Measurements from ENCODE around the gene CD109. TPM values are rescaled to one million over a fixed set of nuclear protein-coding genes. Genes with fewer than 3 reads are reported as not detected.

CD109 gene
- total RNA-seq, 4 donors from 2014 or later = 2.2 to 6.2 (median 4.3) TPM

DNA sequence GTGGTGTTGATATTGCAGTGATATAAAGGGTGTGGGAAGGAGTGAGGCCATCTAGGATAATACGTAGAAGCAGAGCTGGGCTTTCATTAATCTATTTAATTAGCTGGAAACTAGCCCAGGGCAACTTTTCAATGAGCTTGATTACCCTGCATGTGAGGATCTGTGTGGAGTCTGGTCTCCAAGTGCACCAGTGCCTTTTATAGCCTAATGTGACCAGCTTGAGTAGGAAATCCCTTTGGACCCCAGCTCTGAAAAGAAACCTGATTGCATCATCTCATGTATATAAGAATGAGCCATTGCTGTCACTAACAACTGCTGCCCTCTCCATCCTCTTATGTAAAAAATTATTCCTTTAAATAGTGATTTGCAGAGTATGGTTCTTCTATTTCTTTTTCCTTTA is 72.6 kb downstream of the CD109 start:
- no peak overlapping the region for H3K4me3 ChIP-seq (replicated peaks in 1 of 3)
- H3K4me1 ChIP-seq = no peaks in the 10 kb centered on the region
- H3K27ac ChIP-seq = no peak overlapping the region
- H3K27me3 ChIP-seq = no peaks in the 10 kb centered on the region
- intact Hi-C loops (cut with DNase I) = no loop called here
- H3K9me3 ChIP-seq = no peaks in the 10 kb centered on the region
- H3K36me3 ChIP-seq = no peaks in the 10 kb centered on the region
- 82 to 95% methylated on average over 1 of the region's 1 CpG for WGBS, 2 donors
- no peak for DNase-seq
- TF ChIP-seq, protein P1, sequence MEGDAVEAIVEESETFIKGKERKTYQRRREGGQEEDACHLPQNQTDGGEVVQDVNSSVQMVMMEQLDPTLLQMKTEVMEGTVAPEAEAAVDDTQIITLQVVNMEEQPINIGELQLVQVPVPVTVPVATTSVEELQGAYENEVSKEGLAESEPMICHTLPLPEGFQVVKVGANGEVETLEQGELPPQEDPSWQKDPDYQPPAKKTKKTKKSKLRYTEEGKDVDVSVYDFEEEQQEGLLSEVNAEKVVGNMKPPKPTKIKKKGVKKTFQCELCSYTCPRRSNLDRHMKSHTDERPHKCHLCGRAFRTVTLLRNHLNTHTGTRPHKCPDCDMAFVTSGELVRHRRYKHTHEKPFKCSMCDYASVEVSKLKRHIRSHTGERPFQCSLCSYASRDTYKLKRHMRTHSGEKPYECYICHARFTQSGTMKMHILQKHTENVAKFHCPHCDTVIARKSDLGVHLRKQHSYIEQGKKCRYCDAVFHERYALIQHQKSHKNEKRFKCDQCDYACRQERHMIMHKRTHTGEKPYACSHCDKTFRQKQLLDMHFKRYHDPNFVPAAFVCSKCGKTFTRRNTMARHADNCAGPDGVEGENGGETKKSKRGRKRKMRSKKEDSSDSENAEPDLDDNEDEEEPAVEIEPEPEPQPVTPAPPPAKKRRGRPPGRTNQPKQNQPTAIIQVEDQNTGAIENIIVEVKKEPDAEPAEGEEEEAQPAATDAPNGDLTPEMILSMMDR (IDR thresholded peaks at IDR 0.05) = no peak
- no peak for TF ChIP-seq POLR2A (IDR thresholded peaks at IDR 0.05)

DNA sequence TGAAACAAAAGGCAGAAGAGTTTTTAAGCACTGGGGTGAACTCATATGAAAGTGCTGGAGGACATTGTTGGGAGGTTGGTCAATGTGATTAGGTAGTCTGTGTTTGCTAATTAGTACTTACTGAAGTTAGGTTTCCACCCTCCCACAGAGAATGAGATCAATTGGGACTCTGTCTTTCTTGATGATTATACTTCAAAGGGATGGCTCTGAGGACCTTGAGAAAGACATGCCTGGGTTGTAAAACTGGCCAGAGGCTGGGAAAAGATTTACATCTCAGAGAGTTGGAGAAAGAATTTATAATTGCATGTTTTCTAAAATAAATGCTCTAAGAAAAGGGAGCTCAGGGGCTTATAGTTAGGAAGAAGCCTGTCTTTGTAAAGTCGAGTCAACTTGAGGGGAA is 74.0 kb downstream of the CD109 start:
- TF ChIP-seq, protein P1 (IDR thresholded peaks at IDR 0.05) = no peak
- TF ChIP-seq POLR2A (IDR thresholded peaks at IDR 0.05) = no peak
- intact Hi-C loops (cut with DNase I) = no loop called here
- Histone ChIP-seq H3K36me3 (no peaks in the 10 kb centered on the region), H3K9me3 (no peaks in the 10 kb centered on the region), H3K4me3 (replicated peaks in 1 of 3) (no peak overlapping the region), H3K27ac (no peak overlapping the region), H3K4me1 (no peaks in the 10 kb centered on the region), H3K27me3 (no peaks in the 10 kb centered on the region)
- WGBS, 2 donors = 75 to 89% methylated on average over 1 of the region's 1 CpG
- no peak for DNase-seq

DNA sequence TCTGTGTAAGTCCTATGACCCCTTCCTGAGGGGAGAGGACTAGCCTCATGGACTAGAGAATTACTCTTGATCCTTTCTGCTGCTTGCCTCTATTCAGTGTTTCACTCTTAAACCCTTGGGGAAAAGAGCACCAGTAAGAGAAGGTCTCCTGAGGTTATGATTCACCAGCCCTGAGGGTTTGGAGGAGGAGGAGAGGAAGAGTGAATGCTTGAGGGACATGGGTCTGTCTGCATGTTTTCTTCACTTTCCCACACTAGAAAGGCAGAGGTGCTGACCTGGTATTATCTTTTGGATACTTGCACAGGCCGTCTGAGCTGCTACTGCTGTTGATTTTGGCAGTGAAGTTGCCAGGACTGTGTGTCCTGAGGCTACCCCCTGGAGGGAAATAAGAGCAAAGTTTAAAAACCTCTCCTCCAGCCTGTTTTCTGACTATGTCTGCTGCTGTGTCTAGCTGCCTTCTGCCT is 78.3 kb downstream of the CD109 start:
- TF ChIP-seq, protein P1 (IDR thresholded peaks at IDR 0.05) = no peak
- no peak for TF ChIP-seq POLR2A (IDR thresholded peaks at IDR 0.05)
- intact Hi-C loops (cut with DNase I) = no loop called here
- H3K27ac ChIP-seq = no peak overlapping the region
- H3K36me3 ChIP-seq = no peaks in the 10 kb centered on the region
- H3K9me3 ChIP-seq = no peaks in the 10 kb centered on the region
- H3K4me3 ChIP-seq (replicated peaks in 1 of 3) = no peak overlapping the region
- no peaks in the 10 kb centered on the region for H3K4me1 ChIP-seq
- H3K27me3 ChIP-seq = no peaks in the 10 kb centered on the region
- peak; percentile 1 to 7 for DNase-seq
- 8 to 11% methylated on average over 1 of the region's 1 CpG for WGBS, 2 donors

- TF ChIP-seq, protein P1 (IDR thresholded peaks at IDR 0.05) = no peak
- no peak for TF ChIP-seq POLR2A (IDR thresholded peaks at IDR 0.05)
- H3K4me1 ChIP-seq = no peaks in the 10 kb centered on the region
- H3K4me3 ChIP-seq (replicated peaks in 1 of 3) = no peak overlapping the region
- no peak overlapping the region for H3K27ac ChIP-seq
- no peaks in the 10 kb centered on the region for H3K27me3 ChIP-seq
- intact Hi-C loops (cut with DNase I) = no loop called here
- no peaks in the 10 kb centered on the region for H3K36me3 ChIP-seq
- H3K9me3 ChIP-seq = no peaks in the 10 kb centered on the region
- no peak for DNase-seq
These were observed 83.9 kb downstream of the CD109 start for GRCh38 chr6:73779943-73780342.

DNA sequence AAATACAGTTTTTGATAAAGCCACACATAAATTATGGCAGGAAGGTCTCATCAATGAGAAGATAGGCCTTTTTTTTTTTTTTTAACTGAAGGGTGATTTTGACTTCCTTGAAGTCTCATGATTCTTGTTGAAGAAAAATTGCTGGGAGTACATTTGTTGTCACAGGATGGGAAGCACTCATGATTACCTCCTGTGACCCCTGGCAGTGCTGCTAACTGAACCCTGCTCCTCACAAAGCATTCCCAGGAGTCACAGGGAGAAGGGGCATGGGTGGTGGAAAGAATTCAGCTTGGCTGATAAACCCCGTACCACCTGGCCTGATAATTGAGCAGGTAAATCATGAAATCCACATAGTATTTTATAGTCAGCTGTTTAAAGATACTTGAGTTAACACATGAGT is 86.9 kb downstream of the CD109 start:
- Histone ChIP-seq H3K4me3 (replicated peaks in 1 of 3) (no peak overlapping the region), H3K27me3 (no peaks in the 10 kb centered on the region), H3K36me3 (no peaks in the 10 kb centered on the region), H3K9me3 (no peaks in the 10 kb centered on the region), H3K4me1 (no peaks in the 10 kb centered on the region), H3K27ac (no peak overlapping the region)
- 71 to 81% methylated on average over 1 of the region's 1 CpG for WGBS, 2 donors
- intact Hi-C loops (cut with DNase I) = no loop called here
- no peak for TF ChIP-seq POLR2A (IDR thresholded peaks at IDR 0.05)
- TF ChIP-seq, protein P1 (IDR thresholded peaks at IDR 0.05) = no peak
- no peak for DNase-seq
